GM19455 (cell line): ENCODE data around the gene CNTN2.

Experiments used
- ATAC-seq: cut with Tn5 transposase; IDR thresholded peaks from one replicate; pipeline ENCODE4 v1.9.1; 2021; ENCODE audit not compliant: unreplicated experiment

The CNTN2 gene

GRCh38 chr1:205111354-205111753 lies 68.3 kb downstream of the CNTN2 start:
- ATAC-seq = no peak

GRCh38 chr1:205118752-205119151 lies 75.7 kb downstream of the CNTN2 start:
- no peak for ATAC-seq

- peak; percentile 97 for ATAC-seq
Observed at GRCh38 chr1:205121660-205122488, 78.9 kb downstream of the CNTN2 start, which contains the start of gene RBBP5. Gene RBBP5, minus strand, starts transcription at chr1:205121978. Its CDS starts 105 bp downstream, at chr1:205121873.

GRCh38 chr1:205122489-205122882 lies 79.5 kb downstream of the CNTN2 start:
- ATAC-seq = peak; percentile 7

GRCh38 chr1:205124726-205125125 lies 81.7 kb downstream of the CNTN2 start:
- ATAC-seq = no peak

GRCh38 chr1:205127646-205128045 lies 84.6 kb downstream of the CNTN2 start:
- no peak for ATAC-seq
